HG03139 (cell line): ENCODE data around the gene ATXN10.
"Not testable (repeated sequence)": the region's sequence is repeated elsewhere in the genome, so short reads cannot be mapped to it uniquely, and the experiment has no call there.

Experiments
- ATAC-seq: cut with Tn5 transposase; IDR thresholded peaks from one replicate; pipeline ENCODE4 v1.9.1; 2021; ENCODE audit not compliant: unreplicated experiment

The ATXN10 gene

GRCh38 chr22:45708145-45708544 is 36.5 kb downstream of the ATXN10 start:
- no peak for ATAC-seq

GRCh38 chr22:45709060-45709739 is 37.6 kb downstream of the ATXN10 start:
- ATAC-seq: no peak

GRCh38 chr22:45709866-45710265 is 38.2 kb downstream of the ATXN10 start:
- no peak for ATAC-seq

GRCh38 chr22:45710469-45710868 is 38.8 kb downstream of the ATXN10 start:
- ATAC-seq: no peak

- ATAC-seq: not testable (repeated sequence)
Observed at GRCh38 chr22:45714390-45714789, 42.8 kb downstream of the ATXN10 start.

- no peak for ATAC-seq
Observed at GRCh38 chr22:45717789-45718188, 46.2 kb downstream of the ATXN10 start.

GRCh38 chr22:45718391-45718790 is 46.8 kb downstream of the ATXN10 start:
- no peak for ATAC-seq

- no peak for ATAC-seq
Observed at GRCh38 chr22:45720839-45721378, 49.3 kb downstream of the ATXN10 start.

- no peak for ATAC-seq
Observed at GRCh38 chr22:45722006-45722405, 50.4 kb downstream of the ATXN10 start.

- no peak for ATAC-seq
Observed at GRCh38 chr22:45726081-45726480, 54.4 kb downstream of the ATXN10 start.

- ATAC-seq: no peak
Observed at GRCh38 chr22:45731041-45731797, 59.6 kb downstream of the ATXN10 start.

GRCh38 chr22:45731798-45732495 is 60.3 kb downstream of the ATXN10 start:
- no peak for ATAC-seq

GRCh38 chr22:45735273-45735672 is 63.6 kb downstream of the ATXN10 start:
- no peak for ATAC-seq

- no peak for ATAC-seq
Observed at GRCh38 chr22:45738206-45738605, 66.6 kb downstream of the ATXN10 start.

GRCh38 chr22:45740236-45740635 is 68.6 kb downstream of the ATXN10 start:
- ATAC-seq: no peak

GRCh38 chr22:45742866-45743450 is 71.3 kb downstream of the ATXN10 start:
- ATAC-seq: no peak

GRCh38 chr22:45743687-45744086 is 72.1 kb downstream of the ATXN10 start:
- no peak for ATAC-seq

- ATAC-seq: no peak
Observed at GRCh38 chr22:45744442-45744841, 72.8 kb downstream of the ATXN10 start.

- ATAC-seq: no peak
Observed at GRCh38 chr22:45750626-45751025, 79.0 kb downstream of the ATXN10 start.

- no peak for ATAC-seq
Observed at GRCh38 chr22:45752036-45752435, 80.4 kb downstream of the ATXN10 start.

GRCh38 chr22:45754822-45755221 is 83.2 kb downstream of the ATXN10 start:
- ATAC-seq: no peak
